PC-3 (cell line): ENCODE results near the gene FAM76A.

Source experiments
- EZH2 ChIP-seq: fragments of 300-600 bp; sonication (generic); IDR thresholded peaks from one replicate; pipeline ENCODE4 v1.6.1; 2017; ENCODE audit warnings: antibody characterized with exemption, mild to moderate bottlenecking, low read length; ENCODE audit not compliant: unreplicated experiment
- EZH2phosphoT487 ChIP-seq: fragments of 300-600 bp; sonication (generic); IDR thresholded peaks from 2 replicates; pipeline ENCODE4 v1.6.1; 2018; ENCODE audit warnings: mild to moderate bottlenecking, antibody characterized with exemption, low read length, borderline replicate concordance
- TF ChIP-seq, protein P1 (sequence below): fragments of 300-600 bp; sonication (generic); conservative IDR thresholded peaks from 2 replicates; pipeline ENCODE4 v1.5.1; 2017; ENCODE audit warnings: antibody characterized with exemption, low read depth, mild to moderate bottlenecking, low read length

DNA sequence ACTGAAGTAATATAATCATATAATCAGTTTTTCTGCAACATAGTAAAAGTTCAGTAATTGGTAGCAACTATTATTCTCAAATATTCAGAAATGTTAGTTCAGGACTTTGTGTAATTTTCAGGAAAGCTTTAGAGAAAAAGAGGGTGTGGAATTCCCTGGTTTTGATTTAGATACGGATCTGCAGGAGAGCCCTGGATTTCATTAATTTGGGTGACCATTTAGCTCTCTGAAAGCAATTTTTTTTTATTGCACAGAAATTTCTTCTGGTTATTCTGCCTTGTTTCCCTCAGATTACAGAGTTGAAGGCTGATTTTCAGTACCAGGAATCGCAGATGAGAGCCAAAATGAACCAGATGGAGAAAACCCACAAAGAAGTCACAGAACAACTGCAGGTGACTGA is 33.5 kb downstream of the FAM76A start:
- TF ChIP-seq, protein P1, sequence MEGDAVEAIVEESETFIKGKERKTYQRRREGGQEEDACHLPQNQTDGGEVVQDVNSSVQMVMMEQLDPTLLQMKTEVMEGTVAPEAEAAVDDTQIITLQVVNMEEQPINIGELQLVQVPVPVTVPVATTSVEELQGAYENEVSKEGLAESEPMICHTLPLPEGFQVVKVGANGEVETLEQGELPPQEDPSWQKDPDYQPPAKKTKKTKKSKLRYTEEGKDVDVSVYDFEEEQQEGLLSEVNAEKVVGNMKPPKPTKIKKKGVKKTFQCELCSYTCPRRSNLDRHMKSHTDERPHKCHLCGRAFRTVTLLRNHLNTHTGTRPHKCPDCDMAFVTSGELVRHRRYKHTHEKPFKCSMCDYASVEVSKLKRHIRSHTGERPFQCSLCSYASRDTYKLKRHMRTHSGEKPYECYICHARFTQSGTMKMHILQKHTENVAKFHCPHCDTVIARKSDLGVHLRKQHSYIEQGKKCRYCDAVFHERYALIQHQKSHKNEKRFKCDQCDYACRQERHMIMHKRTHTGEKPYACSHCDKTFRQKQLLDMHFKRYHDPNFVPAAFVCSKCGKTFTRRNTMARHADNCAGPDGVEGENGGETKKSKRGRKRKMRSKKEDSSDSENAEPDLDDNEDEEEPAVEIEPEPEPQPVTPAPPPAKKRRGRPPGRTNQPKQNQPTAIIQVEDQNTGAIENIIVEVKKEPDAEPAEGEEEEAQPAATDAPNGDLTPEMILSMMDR: no peak
- no peak for TF ChIP-seq EZH2
- TF ChIP-seq EZH2phosphoT487: no peak
